Renal pelvis (tissue), 4 donors: ENCODE results near the gene PPOX. TPM values are rescaled to one million over a fixed set of nuclear protein-coding genes. Genes with fewer than 3 reads are reported as not detected.

Source experiments
- DNase-seq: peaks from one replicate; pipeline ENCODE4 v3.0.0-alpha.2; 2013
- polyA plus RNA-seq, 3 donors: library from polyadenylated mRNA; unstranded; fragments of 120-200 nt; gene quantifications; one replicate each; pipeline ENCODE4 v1.2.1, GENCODE V29; 2013; ENCODE audit not compliant: insufficient read length in 3 of 3

Gene PPOX
- polyA plus RNA-seq, 3 donors, result 38.3 to 58.6 (median 57.3) TPM

GRCh38 chr1:161139766-161140165 is 26.5 kb upstream of the PPOX start:
- DNase-seq, result peak; percentile 44

- DNase-seq, result no peak
Observed at GRCh38 chr1:161140755-161141400, 25.3 kb upstream of the PPOX start.

GRCh38 chr1:161145832-161146231 is 20.4 kb upstream of the PPOX start:
- DNase-seq, result no peak

- no peak for DNase-seq
Observed at GRCh38 chr1:161153176-161153575, 13.1 kb upstream of the PPOX start.

DNA sequence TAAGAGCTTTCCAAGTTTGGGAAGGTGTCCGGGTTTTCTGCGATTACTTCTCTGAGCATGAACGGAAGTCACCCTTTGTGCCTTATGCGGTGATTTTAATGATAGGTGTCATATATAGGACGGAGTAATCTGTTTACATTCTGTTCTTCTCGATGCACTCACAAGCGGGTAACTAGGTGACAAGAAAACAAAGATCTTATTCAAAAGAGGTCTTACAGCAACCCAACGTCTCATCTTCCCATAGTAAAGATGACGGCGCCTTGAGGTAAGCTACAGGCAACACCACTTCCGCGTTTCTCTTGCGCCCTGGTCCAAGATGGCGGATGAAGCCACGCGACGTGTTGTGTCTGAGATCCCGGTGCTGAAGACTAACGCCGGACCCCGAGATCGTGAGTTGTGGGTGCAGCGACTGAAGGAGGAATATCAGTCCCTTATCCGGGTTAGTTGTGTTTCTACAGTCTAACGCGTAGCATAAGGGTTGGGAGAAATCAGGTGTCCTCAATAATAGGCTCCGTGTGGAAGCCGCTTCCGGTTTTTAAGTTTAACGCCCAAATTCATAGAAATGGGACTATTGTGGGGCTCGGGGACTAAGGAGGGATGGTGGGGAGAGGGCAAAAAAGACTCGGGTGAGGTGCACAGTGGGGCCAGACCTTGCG is 12.4 kb upstream of the PPOX start, which contains the start of gene UFC1:
TSS of gene UFC1 (plus strand) at position 297 of the 656 bp plus-strand sequence. CDS start at position 317, 20 bp downstream.
- peak; percentile 90 for DNase-seq

GRCh38 chr1:161157867-161158266 is 8.4 kb upstream of the PPOX start:
- DNase-seq, result no peak

GRCh38 chr1:161158316-161159010 is 7.8 kb upstream of the PPOX start:
- no peak for DNase-seq

GRCh38 chr1:161159087-161159912 is 6.9 kb upstream of the PPOX start, which contains the start of gene USP21:
Gene USP21 (plus strand): TSS chr1:161159500. CDS start chr1:161160641, 1,141 bp downstream.
- peak; percentile 94 for DNase-seq

DNA sequence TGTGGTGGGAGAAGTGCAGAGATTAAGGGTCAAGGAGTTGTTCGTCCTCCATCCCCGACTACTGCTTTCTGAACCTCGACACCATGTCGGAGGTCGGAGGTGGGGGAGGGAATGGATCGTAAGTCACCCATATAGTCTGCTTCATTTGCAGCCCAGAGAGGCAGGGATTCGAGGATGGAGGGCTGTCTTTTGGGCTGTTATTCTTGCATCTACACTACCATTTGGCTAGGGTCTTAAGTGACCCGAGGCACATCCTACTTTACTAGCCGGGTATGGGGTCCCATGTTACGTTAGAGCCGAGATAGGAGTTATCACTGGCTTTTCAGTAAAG is 6.3 kb upstream of the PPOX start:
- no peak for DNase-seq

GRCh38 chr1:161160671-161161145 is 5.5 kb upstream of the PPOX start:
- no peak for DNase-seq

DNA sequence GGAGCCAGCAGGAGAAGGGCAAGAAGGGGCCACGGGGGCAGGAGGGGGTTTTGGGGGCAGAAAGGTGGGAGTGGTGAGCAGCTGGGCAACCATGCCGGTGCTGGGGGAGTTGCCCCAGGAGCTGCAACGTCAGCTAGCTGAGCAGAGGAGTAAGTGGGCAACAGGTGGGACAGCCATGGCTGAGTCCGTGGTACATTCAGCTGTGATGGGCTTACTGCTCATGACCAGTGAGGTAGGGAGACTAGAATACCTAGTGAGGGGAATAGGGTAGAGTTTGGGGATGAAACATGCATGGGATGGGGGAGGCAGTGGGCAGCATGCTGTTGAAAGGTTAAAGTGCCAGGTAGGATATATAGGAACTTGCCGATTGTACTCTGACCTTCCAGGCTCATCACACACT is 4.6 kb upstream of the PPOX start:
- DNase-seq, result no peak

DNA sequence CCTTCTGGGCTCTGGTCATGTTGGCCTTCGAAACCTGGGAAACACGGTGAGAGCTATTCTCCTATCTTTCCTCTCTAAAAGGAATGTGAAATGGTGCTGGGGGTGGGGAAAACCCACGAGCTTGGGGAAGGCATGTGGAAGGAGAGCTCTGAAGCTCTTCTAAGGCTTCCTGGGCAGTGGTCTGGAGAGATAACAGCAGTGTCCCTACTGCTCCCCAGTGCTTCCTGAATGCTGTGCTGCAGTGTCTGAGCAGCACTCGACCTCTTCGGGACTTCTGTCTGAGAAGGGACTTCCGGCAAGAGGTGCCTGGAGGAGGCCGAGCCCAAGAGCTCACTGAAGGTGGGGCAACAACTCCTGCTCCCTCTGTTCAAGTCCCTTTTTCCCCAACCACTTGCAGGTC is 4.2 kb upstream of the PPOX start:
- DNase-seq, result no peak

DNA sequence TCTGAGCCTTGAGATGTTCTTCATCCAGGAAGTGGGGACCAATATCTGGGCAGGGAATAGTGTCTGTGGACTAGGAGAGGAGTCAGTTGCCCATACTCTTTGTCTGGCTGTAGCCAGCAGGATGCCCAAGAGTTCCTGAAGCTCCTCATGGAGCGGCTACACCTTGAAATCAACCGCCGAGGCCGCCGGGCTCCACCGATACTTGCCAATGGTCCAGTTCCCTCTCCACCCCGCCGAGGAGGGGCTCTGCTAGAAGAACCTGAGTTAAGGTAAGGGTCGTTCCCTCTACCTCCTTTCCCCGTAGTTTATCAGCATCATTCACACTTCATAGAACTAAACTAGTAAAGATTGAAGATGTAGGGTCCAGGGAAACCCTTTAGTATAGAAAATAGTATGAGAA is 3.4 kb upstream of the PPOX start:
- DNase-seq, result no peak

GRCh38 chr1:161163793-161164192 is 2.4 kb upstream of the PPOX start:
- no peak for DNase-seq

DNA sequence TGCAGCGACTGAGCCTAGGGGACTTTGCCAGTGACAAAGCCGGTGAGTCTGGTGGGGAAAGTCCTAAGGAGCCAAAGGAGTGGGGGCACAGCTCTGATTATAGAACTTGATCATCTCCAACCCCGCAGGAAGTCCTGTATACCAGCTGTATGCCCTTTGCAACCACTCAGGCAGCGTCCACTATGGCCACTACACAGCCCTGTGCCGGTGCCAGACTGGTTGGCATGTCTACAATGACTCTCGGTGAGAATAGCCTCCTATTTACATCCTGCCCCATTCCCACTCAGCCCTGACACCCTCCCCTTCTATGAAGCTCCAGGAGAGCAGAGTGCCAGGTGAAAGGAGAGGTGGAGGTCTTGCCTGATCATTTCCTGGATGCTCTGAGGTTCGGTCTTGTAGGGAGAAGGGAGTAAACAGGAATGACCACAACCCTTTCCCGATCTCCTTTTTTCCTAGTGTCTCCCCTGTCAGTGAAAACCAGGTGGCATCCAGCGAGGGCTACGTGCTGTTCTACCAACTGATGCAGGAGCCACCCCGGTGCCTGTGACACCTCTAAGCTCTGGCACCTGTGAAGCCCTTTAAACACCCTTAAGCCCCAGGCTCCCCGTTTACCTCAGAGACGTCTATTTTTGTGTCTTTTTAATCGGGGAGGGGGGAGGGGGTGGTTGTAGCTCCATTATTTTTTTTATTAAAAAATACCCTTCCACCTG is 1.2 kb upstream of the PPOX start:
- DNase-seq, result no peak

DNA sequence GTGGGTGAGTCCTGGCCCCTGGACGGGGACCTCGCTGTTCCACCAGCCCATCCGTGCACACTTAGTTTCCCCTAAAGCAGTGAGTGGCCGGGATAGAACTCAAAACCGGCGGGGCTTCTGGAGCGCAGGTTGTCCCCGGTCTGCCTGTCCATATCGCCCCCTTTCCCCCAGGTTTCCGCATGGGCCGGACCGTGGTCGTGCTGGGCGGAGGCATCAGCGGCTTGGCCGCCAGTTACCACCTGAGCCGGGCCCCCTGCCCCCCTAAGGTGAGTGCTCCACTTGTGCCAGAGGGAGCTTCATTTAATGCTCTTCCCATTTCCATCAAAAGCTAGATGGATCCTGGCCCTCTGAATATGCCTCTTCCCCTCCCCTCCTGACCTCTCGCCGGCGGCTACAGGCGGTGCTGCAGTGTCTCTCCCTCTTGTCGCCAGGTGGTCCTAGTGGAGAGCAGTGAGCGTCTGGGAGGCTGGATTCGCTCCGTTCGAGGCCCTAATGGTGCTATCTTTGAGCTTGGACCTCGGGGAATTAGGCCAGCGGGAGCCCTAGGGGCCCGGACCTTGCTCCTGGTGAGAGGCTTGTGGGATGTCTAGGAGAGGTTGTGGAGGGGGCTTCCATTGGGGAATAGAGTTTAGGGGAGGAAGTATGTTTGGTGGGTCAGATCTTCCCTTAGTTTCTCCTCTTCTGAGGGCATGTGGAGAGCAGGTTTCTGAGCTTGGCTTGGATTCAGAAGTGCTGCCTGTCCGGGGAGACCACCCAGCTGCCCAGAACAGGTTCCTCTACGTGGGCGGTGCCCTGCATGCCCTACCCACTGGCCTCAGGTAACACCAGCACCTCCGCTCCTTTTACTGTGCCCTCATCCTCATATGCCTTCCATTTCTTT is 683 bp downstream of the PPOX start:
- no peak for DNase-seq

GRCh38 chr1:161168906-161169305 is 2.7 kb downstream of the PPOX start:
- no peak for DNase-seq

- DNase-seq, result no peak
Observed at GRCh38 chr1:161171191-161171590, 5.0 kb downstream of the PPOX start.

GRCh38 chr1:161171696-161172095 is 5.5 kb downstream of the PPOX start:
- DNase-seq, result no peak

GRCh38 chr1:161172349-161172748 is 6.1 kb downstream of the PPOX start:
- DNase-seq, result no peak
